ENCODE measurements around the gene SRA1. TPM values are rescaled to one million over a fixed set of nuclear protein-coding genes. Genes with fewer than 3 reads are reported as not detected.

Gene SRA1
- polyA plus RNA-seq, 1 experiment: 46.2 TPM

DNA sequence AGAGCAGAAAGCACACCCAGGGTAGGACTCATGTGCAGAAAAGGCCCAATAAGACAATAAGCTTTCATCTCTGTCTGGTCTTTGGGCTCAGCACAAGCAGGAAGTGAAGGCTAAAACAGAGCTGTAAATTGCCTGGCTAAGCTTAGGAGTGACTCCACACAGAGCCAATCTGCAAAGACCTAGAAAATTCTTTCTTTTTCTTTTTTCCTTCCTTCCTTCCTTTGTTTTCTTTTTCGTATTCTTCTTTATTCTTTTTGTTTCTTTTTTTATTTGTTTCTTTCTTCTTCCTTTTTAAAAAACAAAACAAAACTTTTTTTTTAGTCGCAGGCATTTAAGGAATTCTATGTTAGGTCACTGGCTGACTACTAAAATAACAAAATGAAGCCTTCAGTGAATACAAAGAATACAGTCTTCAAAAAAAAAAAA, 19.5 kb upstream of the SRA1 start:
- CTCF ChIA-PET: interaction anchor here (0.9 to 2.8 kb wide), 3 partner anchors 47 to 62 kb away, joined by 3 to 8 read pairs (median 3); partner anchors contain the start of gene TMCO6
- no peak for DNase-seq (ENCODE audit: low read depth)
- H3K36me3 ChIP-seq (ENCODE audit: control insufficient read depth, insufficient read depth, low read length): no peaks in the 10 kb centered on the region
- TF ChIP-seq CTCF (IDR thresholded peaks at IDR 0.05; ENCODE audit: insufficient read depth, low read depth, low read length): no peak
- H3K4me3 ChIP-seq (ENCODE audit: low read depth, low read length): no peak overlapping the region
- peaks cover 1% of the 10 kb centered on the region; the same call in 1 of the 2 replicates for H3K27me3 ChIP-seq (ENCODE audit: control insufficient read depth, insufficient read depth, low read length)
- POLR2A ChIA-PET: no interaction called here

DNA sequence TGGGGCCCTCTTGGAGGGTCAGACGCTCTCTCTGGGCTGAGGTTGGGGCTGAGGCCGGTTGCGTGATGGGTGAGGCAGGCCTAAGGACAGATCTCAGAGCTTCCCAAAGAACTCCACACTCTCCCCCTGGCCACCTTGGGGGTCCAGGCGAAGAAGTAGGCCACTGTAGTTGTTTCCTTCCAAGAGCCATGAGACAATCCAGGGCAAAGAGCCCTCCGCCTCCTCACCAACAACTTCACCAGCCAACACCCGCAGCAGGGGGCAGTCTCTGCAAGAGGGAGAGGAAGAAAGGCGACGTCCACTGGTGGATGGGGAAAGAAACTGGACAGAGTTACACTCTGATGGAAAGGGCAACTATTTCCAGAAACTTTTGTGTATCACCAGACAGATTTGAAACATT, 18.0 kb upstream of the SRA1 start:
- POLR2A ChIA-PET: no interaction called here
- peak; percentile 33 for TF ChIP-seq CTCF (IDR thresholded peaks at IDR 0.05; ENCODE audit: insufficient read depth, low read depth, low read length)

GRCh38 chr5:140574165-140574564, 16.9 kb upstream of the SRA1 start:
- ChIA-PET POLR2A (interaction anchor here (0.6 kb wide), 1 partner anchor 10 kb away, joined by 4 read pairs; the partner anchor contains the start of gene APBB3), CTCF (interaction anchor here (1.6 to 1.9 kb wide), 2 partner anchors 10 to 67 kb away, joined by 3 to 4 read pairs; partner anchors contain the start of genes APBB3 and SLC35A4)
- H3K27me3 ChIP-seq (ENCODE audit: control insufficient read depth, insufficient read depth, low read length): no peaks in the 10 kb centered on the region
- no peak overlapping the region for H3K4me3 ChIP-seq (ENCODE audit: low read depth, low read length)
- DNase-seq (ENCODE audit: low read depth): no peak
- H3K36me3 ChIP-seq (ENCODE audit: control insufficient read depth, insufficient read depth, low read length): peaks cover 2% of the 10 kb centered on the region; the same call in 1 of the 2 replicates
- TF ChIP-seq CTCF (IDR thresholded peaks at IDR 0.05; ENCODE audit: insufficient read depth, low read depth, low read length): no peak

More for the DNA sequence above, 18.0 kb upstream of the SRA1 start:
- Histone ChIP-seq H3K27me3 (ENCODE audit: control insufficient read depth, insufficient read depth, low read length) (peaks cover 1% of the 10 kb centered on the region; the same call in 1 of the 2 replicates), H3K36me3 (ENCODE audit: control insufficient read depth, insufficient read depth, low read length) (peaks cover 2% of the 10 kb centered on the region; the same call in 1 of the 2 replicates), H3K4me3 (ENCODE audit: low read depth, low read length) (no peak overlapping the region)
- no peak for DNase-seq (ENCODE audit: low read depth)
- CTCF ChIA-PET: interaction anchor here (1.6 to 2.8 kb wide), 4 partner anchors 11 to 66 kb away, joined by 3 to 10 read pairs (median 6); partner anchors contain the start of genes APBB3, SLC35A4 and TMCO6

DNA sequence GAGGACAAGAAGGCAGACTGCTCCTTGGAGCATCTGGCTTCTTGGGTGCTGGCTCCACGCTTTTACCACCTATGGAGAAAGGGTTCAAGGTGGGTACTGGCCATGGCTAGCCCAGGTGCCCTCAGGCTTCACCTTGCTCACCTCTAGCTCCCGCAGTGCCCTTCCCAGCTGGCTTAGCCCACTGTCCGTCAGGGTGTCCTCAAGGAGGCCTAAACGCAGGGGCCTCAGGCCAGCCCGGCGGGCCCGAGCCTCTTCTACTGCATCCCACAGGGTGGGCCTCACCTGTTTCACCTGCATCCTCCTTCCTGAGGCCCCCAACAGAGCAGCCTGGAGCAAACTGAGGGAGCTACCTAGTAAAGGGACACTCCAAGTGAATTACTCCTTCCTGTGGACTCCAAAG, 16.4 kb upstream of the SRA1 start:
- H3K27me3 ChIP-seq (ENCODE audit: control insufficient read depth, insufficient read depth, low read length): no peaks in the 10 kb centered on the region
- H3K36me3 ChIP-seq (ENCODE audit: control insufficient read depth, insufficient read depth, low read length): peaks cover 2% of the 10 kb centered on the region; the same call in 1 of the 2 replicates
- ChIA-PET POLR2A (no interaction called here), CTCF (interaction anchor here (1.6 to 1.9 kb wide), 2 partner anchors 9 to 68 kb away, joined by 3 to 4 read pairs; partner anchors contain the start of genes APBB3 and SLC35A4)
- DNase-seq (ENCODE audit: low read depth): no peak
- no peak overlapping the region for H3K4me3 ChIP-seq (ENCODE audit: low read depth, low read length)
- no peak for TF ChIP-seq CTCF (IDR thresholded peaks at IDR 0.05; ENCODE audit: insufficient read depth, low read depth, low read length)

DNA sequence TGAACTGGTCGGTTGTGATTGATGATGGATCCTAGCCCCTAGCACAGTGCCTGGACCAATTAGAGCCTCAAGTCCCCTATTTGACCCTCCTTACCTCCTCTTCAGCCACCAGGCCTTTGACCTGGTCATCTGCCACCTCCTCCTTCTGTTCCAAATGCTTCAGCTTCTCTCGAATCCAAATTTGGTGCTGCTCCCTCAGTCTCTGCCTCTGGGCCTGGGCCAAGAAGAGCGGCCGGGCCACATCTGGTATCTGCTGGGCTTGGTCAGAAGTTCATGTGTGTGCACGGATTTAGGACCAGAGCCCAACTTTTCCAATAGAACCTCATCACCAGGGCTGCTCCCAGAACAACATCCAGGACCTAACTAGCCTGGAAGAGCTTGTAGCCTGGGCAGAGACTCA, 13.8 kb upstream of the SRA1 start:
- Histone ChIP-seq H3K4me3 (ENCODE audit: low read depth, low read length) (no peak overlapping the region), H3K27me3 (ENCODE audit: control insufficient read depth, insufficient read depth, low read length) (no peaks in the 10 kb centered on the region), H3K36me3 (ENCODE audit: control insufficient read depth, insufficient read depth, low read length) (peaks cover 10% of the 10 kb centered on the region)
- ChIA-PET CTCF (interaction anchor here (1.3 to 2.0 kb wide), 2 partner anchors 18 to 64 kb away, joined by 3 to 5 read pairs; no protein-coding TSS in a partner anchor), POLR2A (no interaction called here)
- no peak for TF ChIP-seq CTCF (IDR thresholded peaks at IDR 0.05; ENCODE audit: insufficient read depth, low read depth, low read length)
- no peak for DNase-seq (ENCODE audit: low read depth)

All from BJ (cell line).